WTC11 (cell line): ENCODE data around the gene PURA. TPM values are rescaled to one million over a fixed set of nuclear protein-coding genes. Genes with fewer than 3 reads are reported as not detected.

Experiments used
- ATAC-seq: fragments of 200-7000 bp; cut with Tn5 transposase; 2 replicates; pipeline ENCODE4 v1.10.0; 2021; ENCODE audit warnings: mild to moderate bottlenecking, moderate library complexity
- CTCF ChIA-PET: fragments of 300-600 bp; sonication (Branson Sonifier 250); formaldehyde crosslinking; loops from one replicate; lab custom pipeline; 2021; ENCODE audit warnings: antibody characterized with exemption; lab: Charles Lee
- POLR2A ChIA-PET: fragments of 350-600 bp; sonication (Branson Sonifier 250); formaldehyde crosslinking; loops from one replicate; lab custom pipeline; 2021; ENCODE audit warnings: antibody characterized with exemption; lab: Charles Lee
- DNase-seq: peaks from one replicate; pipeline ENCODE4 v3.0.0; 2021; ENCODE audit warnings: low spot score
- H3K27ac Mint-ChIP-seq: 2 replicates; pipeline ENCODE4 v1.8.0; 2021; ENCODE audit warnings: mixed read lengths
- H3K27me3 Mint-ChIP-seq: 2 replicates; pipeline ENCODE4 v1.8.0; 2021; ENCODE audit warnings: low read depth, mild to moderate bottlenecking, moderate library complexity, mixed read lengths
- H3K36me3 Mint-ChIP-seq: 2 replicates; pipeline ENCODE4 v1.8.0; 2021; ENCODE audit warnings: mixed read lengths
- H3K4me1 Mint-ChIP-seq: 2 replicates; pipeline ENCODE4 v1.8.0; 2022; ENCODE audit warnings: mixed read lengths
- H3K4me3 Mint-ChIP-seq: 2 replicates; pipeline ENCODE4 v1.8.0; 2021; ENCODE audit warnings: mild to moderate bottlenecking, moderate library complexity, mixed read lengths
- H3K9me3 Mint-ChIP-seq: 2 replicates; pipeline ENCODE4 v1.8.0; 2021; ENCODE audit warnings: mixed read lengths
- AFF4 ChIP-seq: sonication (generic); formaldehyde crosslinking; IDR thresholded peaks from 2 replicates; pipeline ENCODE4 v1.8.1; 2023; ENCODE audit warnings: mild to moderate bottlenecking, missing genetic modification reagents, borderline replicate concordance
- ATF2 ChIP-seq: sonication (generic); formaldehyde crosslinking; IDR thresholded peaks from 2 replicates; pipeline ENCODE4 v1.8.1; 2022; ENCODE audit warnings: low read depth, missing genetic modification reagents, borderline replicate concordance
- CTCF ChIP-seq: fragments of 200-600 bp; IDR thresholded peaks from 2 replicates; pipeline ENCODE4 v1.8.0; 2022; ENCODE audit warnings: antibody characterized with exemption
- E2F1 ChIP-seq: sonication (generic); formaldehyde crosslinking; IDR thresholded peaks from 2 replicates; pipeline ENCODE4 v1.8.0; 2022; ENCODE audit warnings: mild to moderate bottlenecking, missing genetic modification reagents
- ERG ChIP-seq: fragments of 250-450 bp; sonication (Bioruptor Pico); IDR thresholded peaks from 2 replicates; pipeline ENCODE4 v1.8.0; 2021; ENCODE audit warnings: mild to moderate bottlenecking
- FOXJ3 ChIP-seq: sonication (generic); formaldehyde crosslinking; IDR thresholded peaks from 2 replicates; pipeline ENCODE4 v1.9.0; 2021; ENCODE audit warnings: missing genetic modification reagents, mild to moderate bottlenecking, borderline replicate concordance
- FOXP1 ChIP-seq: sonication (generic); formaldehyde crosslinking; IDR thresholded peaks from 2 replicates; pipeline ENCODE4 v1.8.0; 2022; ENCODE audit warnings: missing genetic modification reagents, mild to moderate bottlenecking, moderate library complexity, borderline replicate concordance
- GTF2I ChIP-seq: fragments of 250-450 bp; sonication (Bioruptor Pico); conservative IDR thresholded peaks from 2 replicates; pipeline ENCODE4 v1.4.0; 2021; ENCODE audit warnings: mild to moderate bottlenecking
- IRF1 ChIP-seq: sonication (generic); formaldehyde crosslinking; IDR thresholded peaks from 2 replicates; pipeline ENCODE4 v1.8.0; 2023; ENCODE audit warnings: missing genetic modification reagents
- KAT7 ChIP-seq: sonication (generic); formaldehyde crosslinking; IDR thresholded peaks from 2 replicates; pipeline ENCODE4 v1.8.1; 2023; ENCODE audit warnings: missing genetic modification reagents, mild to moderate bottlenecking, borderline replicate concordance
- MLX ChIP-seq: sonication (generic); formaldehyde crosslinking; IDR thresholded peaks from 2 replicates; pipeline ENCODE4 v1.8.1; 2023; ENCODE audit warnings: mild to moderate bottlenecking, missing genetic modification reagents, moderate library complexity
- NR3C1 ChIP-seq: sonication (generic); formaldehyde crosslinking; conservative IDR thresholded peaks from 2 replicates; pipeline ENCODE4 v1.8.1; 2023; ENCODE audit warnings: low read depth, mild to moderate bottlenecking, missing genetic modification reagents
- OVOL2 ChIP-seq: fragments of 250-450 bp; sonication (Bioruptor Pico); IDR thresholded peaks from 2 replicates; pipeline ENCODE4 v1.9.0; 2021; ENCODE audit warnings: mild to moderate bottlenecking, borderline replicate concordance
- PREB ChIP-seq: sonication (generic); formaldehyde crosslinking; IDR thresholded peaks from 2 replicates; pipeline ENCODE4 v1.8.1; 2022; ENCODE audit warnings: mild to moderate bottlenecking, missing genetic modification reagents, moderate library complexity, borderline replicate concordance
- SP1 ChIP-seq: sonication (generic); formaldehyde crosslinking; conservative IDR thresholded peaks from 2 replicates; pipeline ENCODE4 v1.8.1; 2022; ENCODE audit warnings: missing genetic modification reagents
- TEAD4 ChIP-seq: sonication (generic); formaldehyde crosslinking; IDR thresholded peaks from 2 replicates; pipeline ENCODE4 v1.8.0; 2022; ENCODE audit warnings: mild to moderate bottlenecking, missing genetic modification reagents
- USF1 ChIP-seq: sonication (generic); formaldehyde crosslinking; IDR thresholded peaks from 2 replicates; pipeline ENCODE4 v1.8.0; 2022; ENCODE audit warnings: mild to moderate bottlenecking, missing genetic modification reagents
- ZBTB43 ChIP-seq: sonication (generic); formaldehyde crosslinking; IDR thresholded peaks from 2 replicates; pipeline ENCODE4 v1.8.1; 2023; ENCODE audit warnings: mild to moderate bottlenecking, missing genetic modification reagents
- ZSCAN18 ChIP-seq: fragments of 250-450 bp; sonication (Bioruptor Pico); IDR thresholded peaks from 2 replicates; pipeline ENCODE4 v2.1.2; 2022; ENCODE audit warnings: mild to moderate bottlenecking, moderate library complexity
- total RNA-seq: library from RNA; stranded (reverse); gene quantifications from 3 replicates; pipeline ENCODE4 v1.2.3, GENCODE V29; 2021

PURA gene
- total RNA-seq, 1 experiment from 2014 or later = 9.0 TPM

- ChIA-PET POLR2A (no interaction called here), CTCF (interaction anchor here (4.8 to 6.2 kb wide), 3 partner anchors 10 to 68 kb away, joined by 42 to 92 read pairs (median 75); no protein-coding TSS in a partner anchor)
- H3K4me1 Mint-ChIP-seq = peaks cover 13% of the 10 kb centered on the region
- H3K36me3 Mint-ChIP-seq = no peaks in the 10 kb centered on the region
- H3K9me3 Mint-ChIP-seq = no peaks in the 10 kb centered on the region
- DNase-seq = no peak
- no peak overlapping the region for H3K27ac Mint-ChIP-seq
- H3K4me3 Mint-ChIP-seq = no peak overlapping the region
- TF ChIP-seq GTF2I (CRISPR knock-in tag) (no peak), ZBTB43 (CRISPR knock-in tag) (no peak), ERG (CRISPR knock-in tag) (no peak), OVOL2 (no peak), KAT7 (CRISPR knock-in tag) (no peak), SP1 (CRISPR knock-in tag) (no peak), IRF1 (CRISPR knock-in tag) (no peak), MLX (no peak), ATF2 (no peak), FOXJ3 (CRISPR knock-in tag) (no peak), ZSCAN18 (CRISPR knock-in tag) (no peak), FOXP1 (CRISPR knock-in tag) (no peak), USF1 (CRISPR knock-in tag) (no peak), AFF4 (CRISPR knock-in tag) (no peak), E2F1 (no peak), NR3C1 (CRISPR knock-in tag) (no peak), PREB (CRISPR knock-in tag) (no peak), CTCF (no peak), TEAD4 (CRISPR knock-in tag) (no peak)
- TF ChIP-seq, all 79 proteins: peak for 0
- H3K27me3 Mint-ChIP-seq = peaks cover 44% of the 10 kb centered on the region
- no peak for ATAC-seq
Observed at GRCh38 chr5:140142246-140142645, 28.3 kb downstream of the PURA start.
